HepG2 (cell line): ENCODE measurements around the gene GIMD1. TPM values are rescaled to one million over a fixed set of nuclear protein-coding genes. Genes with fewer than 3 reads are reported as not detected.
A peak's percentile ranks its signal among the peaks of the same experiment; 100 is the strongest.

ENCODE experiments used
- BHLHE40 ChIP-seq: IDR thresholded peaks from 2 replicates; pipeline ENCODE4 v1.6.1; 2011; ENCODE audit warnings: low read length, improper control_type of control experiment
- CREBL2 ChIP-seq: sonication (generic); formaldehyde crosslinking; IDR thresholded peaks from 2 replicates; pipeline ENCODE4 v1.8.1; 2023; ENCODE audit warnings: missing genetic modification reagents, mild to moderate bottlenecking, borderline replicate concordance
- CREM ChIP-seq, 2 experiments: sonication (generic) in 1 of 2; formaldehyde crosslinking in 1 of 2; IDR thresholded peaks; 2 replicates each; pipeline versions ENCODE4 v1.4.0 to v1.6.1; 2016 to 2020; ENCODE audit warnings: antibody characterized with exemption in 1 of 2, mild to moderate bottlenecking in 1 of 2, missing genetic modification reagents in 1 of 2
- E2F2 ChIP-seq: sonication (generic); formaldehyde crosslinking; IDR thresholded peaks from 2 replicates; pipeline ENCODE4 v1.4.0; 2020; ENCODE audit warnings: missing genetic modification reagents, borderline replicate concordance
- GFI1 ChIP-seq: sonication (generic); formaldehyde crosslinking; IDR thresholded peaks from 2 replicates; pipeline ENCODE4 v1.5.0; 2020; ENCODE audit warnings: missing genetic modification reagents, mild to moderate bottlenecking, borderline replicate concordance
- GZF1 ChIP-seq: sonication (generic); formaldehyde crosslinking; IDR thresholded peaks from 2 replicates; pipeline ENCODE4 v1.5.1; 2020; ENCODE audit warnings: mild to moderate bottlenecking, missing genetic modification reagents
- MXI1 ChIP-seq: IDR thresholded peaks from 3 replicates; pipeline ENCODE4 v1.6.1; 2012; ENCODE audit warnings: low read depth, low read length, inconsistent platforms, borderline replicate concordance
- NAIF1 ChIP-seq: sonication (generic); formaldehyde crosslinking; IDR thresholded peaks from 2 replicates; pipeline ENCODE4 v1.5.0; 2020; ENCODE audit warnings: mild to moderate bottlenecking, missing genetic modification reagents, borderline replicate concordance
- PRPF4 ChIP-seq: fragments of 200-400 bp; formaldehyde crosslinking; IDR thresholded peaks from 2 replicates; pipeline ENCODE4 v1.6.1; 2016; ENCODE audit warnings: low read length, low read depth; ENCODE audit not compliant: poor library complexity, severe bottlenecking
- SKI ChIP-seq: fragments of 450-650 bp; IDR thresholded peaks from one replicate; pipeline ENCODE4 v1.6.1; 2018; ENCODE audit warnings: mild to moderate bottlenecking; ENCODE audit not compliant: partially characterized antibody
- STAT6 ChIP-seq: sonication (generic); formaldehyde crosslinking; IDR thresholded peaks from 2 replicates; pipeline ENCODE4 v1.4.0; 2020; ENCODE audit warnings: missing genetic modification reagents, mild to moderate bottlenecking, borderline replicate concordance
- TGIF2 ChIP-seq: IDR thresholded peaks from 2 replicates; pipeline ENCODE4 v1.6.1; 2016; ENCODE audit warnings: control low read depth, missing compliant biosample characterization
- THAP9 ChIP-seq: sonication (generic); formaldehyde crosslinking; IDR thresholded peaks from 2 replicates; pipeline ENCODE4; 2020; ENCODE audit warnings: missing genetic modification reagents, mild to moderate bottlenecking, borderline replicate concordance
- TOE1 ChIP-seq: sonication (generic); formaldehyde crosslinking; IDR thresholded peaks from 2 replicates; pipeline ENCODE4 v1.4.0; 2020; ENCODE audit warnings: mild to moderate bottlenecking, missing genetic modification reagents
- ZBTB10 ChIP-seq: sonication (generic); formaldehyde crosslinking; IDR thresholded peaks from 2 replicates; pipeline ENCODE4 v1.4.0; 2020; ENCODE audit warnings: missing genetic modification reagents, borderline replicate concordance
- ZFP36 ChIP-seq: fragments of 150-350 bp; IDR thresholded peaks from 2 replicates; pipeline ENCODE4 v1.6.1; 2018; ENCODE audit warnings: borderline replicate concordance, low read length, low read depth; ENCODE audit not compliant: partially characterized antibody
- ZNF232 ChIP-seq: sonication (generic); formaldehyde crosslinking; IDR thresholded peaks from 2 replicates; pipeline ENCODE4 v1.4.0; 2020; ENCODE audit warnings: missing genetic modification reagents, borderline replicate concordance
- ZNF512 ChIP-seq: sonication (generic); formaldehyde crosslinking; IDR thresholded peaks from 2 replicates; pipeline ENCODE4 v1.4.0; 2020; ENCODE audit warnings: mild to moderate bottlenecking, missing genetic modification reagents
- polyA plus RNA-seq, 8 experiments: library from polyadenylated mRNA; depleted of rRNA in 3 of 8; stranded (reverse) in 7 of 8; unstranded in 1 of 8; fragments of >200 nt; fragmentation: Illumina TruSeq in 4 of 8; extraction: Trizol in 4 of 8; gene quantifications; 2 replicates each; pipeline versions ENCODE4 v1.2.1 to v1.2.3, GENCODE V29; 2011 to 2016; ENCODE audit warnings: low read depth in 4 of 8, missing spikeins in 1 of 8, mixed read lengths in 1 of 8; ENCODE audit not compliant: insufficient read depth in 1 of 8
- total RNA-seq, 5 experiments: library from RNA; depleted of rRNA; stranded (reverse); fragments of >200 nt; fragmentation: Illumina TruSeq; extraction: Trizol; gene quantifications; 2 replicates each; pipeline ENCODE4 v1.2.3, GENCODE V29; 2016; ENCODE audit warnings: low read depth in 1 of 5

The GIMD1 gene
- total and polyA plus RNA-seq, 2 of the 13 experiments (the other 11 are each of a cell fraction or from before 2014, with no cell fraction given) = not detected

GRCh38 chr4:106365613-106366012 lies 3.0 kb downstream of the GIMD1 start (continued):
- no peak for TF ChIP-seq ZNF512
- no peak for TF ChIP-seq ZFP36
- TF ChIP-seq E2F2 (CRISPR knock-in tag) = no peak
- TF ChIP-seq TGIF2 (CRISPR knock-in tag) = no peak
- no peak for TF ChIP-seq BHLHE40
- TF ChIP-seq NAIF1 (CRISPR knock-in tag) = no peak
- TF ChIP-seq PRPF4 = no peak
- TF ChIP-seq GFI1 (CRISPR knock-in tag) = no peak
- TF ChIP-seq SKI = peak; percentile 93
- no peak for TF ChIP-seq STAT6
- TF ChIP-seq GZF1 (CRISPR knock-in tag) = no peak
- TF ChIP-seq CREBL2 = no peak
- TF ChIP-seq CREM (IDR thresholded peaks at IDR 0.05) = peak; percentile 47; the same call in 1 of the 2 replicates
- no peak for TF ChIP-seq CREM (CRISPR knock-in tag; IDR thresholded peaks at IDR 0.05)
- TF ChIP-seq TOE1 (CRISPR knock-in tag) = no peak
- no peak for TF ChIP-seq ZBTB10 (CRISPR knock-in tag)
- no peak for TF ChIP-seq THAP9 (CRISPR knock-in tag)
- TF ChIP-seq ZNF232 = no peak
- TF ChIP-seq MXI1 = no peak
